ENCODE results near the gene MYH15. TPM values are rescaled to one million over a fixed set of nuclear protein-coding genes. Genes with fewer than 3 reads are reported as not detected.

Gene MYH15
- total RNA-seq, 1 donor = 0.36 TPM

GRCh38 chr3:108511490-108511889 is 1.1 kb upstream of the MYH15 start:
- no peaks in the 10 kb centered on the region for H3K79me2 ChIP-seq (ENCODE audit: insufficient read depth, low read length)
- H3K27me3 ChIP-seq (ENCODE audit: insufficient read depth, low read length) = no peaks in the 10 kb centered on the region
- no peak overlapping the region for H3K27ac ChIP-seq (ENCODE audit: low read depth, low read length)
- H4K20me1 ChIP-seq (ENCODE audit: insufficient read depth, low read length) = no peaks in the 10 kb centered on the region
- H2AFZ ChIP-seq (ENCODE audit: low read length) = no peak overlapping the region
- no peak for TF ChIP-seq CTCF (IDR thresholded peaks at IDR 0.05; ENCODE audit: extremely low read depth, low read depth, low read length)
- H3K4me3 ChIP-seq (ENCODE audit: insufficient read depth, low read length) = no peak overlapping the region
- H3K9me3 ChIP-seq (ENCODE audit: low read depth, low read length) = no peaks in the 10 kb centered on the region
- no peak for DNase-seq (ENCODE audit: insufficient read length, low spot score, missing footprints)
- H3K36me3 ChIP-seq (ENCODE audit: insufficient read depth, low read length) = no peaks in the 10 kb centered on the region
- no peaks in the 10 kb centered on the region for H3K4me1 ChIP-seq (ENCODE audit: insufficient read depth, low read length)
- H3K4me2 ChIP-seq (ENCODE audit: insufficient read depth, low read length) = no peak overlapping the region

GRCh38 chr3:108511055-108511454 is 659 bp upstream of the MYH15 start:
- no peak for TF ChIP-seq CTCF (IDR thresholded peaks at IDR 0.05; ENCODE audit: extremely low read depth, low read depth, low read length)
- no peaks in the 10 kb centered on the region for H3K4me1 ChIP-seq (ENCODE audit: insufficient read depth, low read length)
- no peak overlapping the region for H3K4me2 ChIP-seq (ENCODE audit: insufficient read depth, low read length)
- H3K27ac ChIP-seq (ENCODE audit: low read depth, low read length) = no peak overlapping the region
- no peaks in the 10 kb centered on the region for H3K9me3 ChIP-seq (ENCODE audit: low read depth, low read length)
- H3K79me2 ChIP-seq (ENCODE audit: insufficient read depth, low read length) = no peaks in the 10 kb centered on the region
- no peak for DNase-seq (ENCODE audit: insufficient read length, low spot score, missing footprints)
- no peak overlapping the region for H2AFZ ChIP-seq (ENCODE audit: low read length)
- H3K4me3 ChIP-seq (ENCODE audit: insufficient read depth, low read length) = no peak overlapping the region
- no peaks in the 10 kb centered on the region for H3K36me3 ChIP-seq (ENCODE audit: insufficient read depth, low read length)
- no peaks in the 10 kb centered on the region for H4K20me1 ChIP-seq (ENCODE audit: insufficient read depth, low read length)
- no peaks in the 10 kb centered on the region for H3K27me3 ChIP-seq (ENCODE audit: insufficient read depth, low read length)

- Histone ChIP-seq H2AFZ (ENCODE audit: low read length) (no peak overlapping the region), H3K79me2 (ENCODE audit: insufficient read depth, low read length) (no peaks in the 10 kb centered on the region), H3K9me3 (ENCODE audit: low read depth, low read length) (no peaks in the 10 kb centered on the region), H3K4me2 (ENCODE audit: insufficient read depth, low read length) (no peak overlapping the region), H3K36me3 (ENCODE audit: insufficient read depth, low read length) (no peaks in the 10 kb centered on the region), H3K4me1 (ENCODE audit: insufficient read depth, low read length) (no peaks in the 10 kb centered on the region), H4K20me1 (ENCODE audit: insufficient read depth, low read length) (no peaks in the 10 kb centered on the region), H3K4me3 (ENCODE audit: insufficient read depth, low read length) (no peak overlapping the region), H3K27ac (ENCODE audit: low read depth, low read length) (no peak overlapping the region), H3K27me3 (ENCODE audit: insufficient read depth, low read length) (peaks cover under 1% of the 10 kb centered on the region)
- no peak for TF ChIP-seq CTCF (IDR thresholded peaks at IDR 0.05; ENCODE audit: extremely low read depth, low read depth, low read length)
- DNase-seq (ENCODE audit: insufficient read length, low spot score, missing footprints) = no peak
Measured at GRCh38 chr3:108509871-108510270, 525 bp downstream of the MYH15 start.

GRCh38 chr3:108509263-108509662 is 1.1 kb downstream of the MYH15 start:
- Histone ChIP-seq H2AFZ (ENCODE audit: low read length) (no peak overlapping the region), H3K4me2 (ENCODE audit: insufficient read depth, low read length) (no peak overlapping the region), H3K36me3 (ENCODE audit: insufficient read depth, low read length) (no peaks in the 10 kb centered on the region), H3K4me3 (ENCODE audit: insufficient read depth, low read length) (no peak overlapping the region), H3K27me3 (ENCODE audit: insufficient read depth, low read length) (peaks cover 4% of the 10 kb centered on the region), H3K9me3 (ENCODE audit: low read depth, low read length) (no peaks in the 10 kb centered on the region), H4K20me1 (ENCODE audit: insufficient read depth, low read length) (no peaks in the 10 kb centered on the region), H3K79me2 (ENCODE audit: insufficient read depth, low read length) (no peaks in the 10 kb centered on the region), H3K4me1 (ENCODE audit: insufficient read depth, low read length) (no peaks in the 10 kb centered on the region), H3K27ac (ENCODE audit: low read depth, low read length) (no peak overlapping the region)
- no peak for TF ChIP-seq CTCF (IDR thresholded peaks at IDR 0.05; ENCODE audit: extremely low read depth, low read depth, low read length)
- DNase-seq (ENCODE audit: insufficient read length, low spot score, missing footprints) = no peak

Measured in osteoblast (primary cell).